Activated B cell treated with CpG ODN at 0.5 μM for 24 hours (primary cell): ENCODE measurements around the gene PRSS21. TPM values are rescaled to one million over a fixed set of nuclear protein-coding genes. Genes with fewer than 3 reads are reported as not detected.

Experiments used
- ATAC-seq: fragments of 200-7000 bp; cut with Tn5 transposase; one replicate; pipeline ENCODE4 v1.10.0; 2021; ENCODE audit warnings: low read depth, mild to moderate bottlenecking, moderate library complexity
- CTCF ChIA-PET: fragments of 350-600 bp; sonication (Branson Sonifier 250); formaldehyde crosslinking; loops from one replicate; lab custom pipeline; 2021; ENCODE audit warnings: antibody characterized with exemption; lab: Charles Lee
- POLR2A ChIA-PET: fragments of 350-600 bp; sonication (Branson Sonifier 250); formaldehyde crosslinking; loops from one replicate; lab custom pipeline; 2021; ENCODE audit warnings: antibody characterized with exemption; lab: Charles Lee
- DNase-seq: peaks from one replicate; pipeline ENCODE4 v3.0.0; 2022
- H3K27ac Mint-ChIP-seq: one replicate; pipeline ENCODE4 v1.8.0; 2020; ENCODE audit warnings: mixed read lengths
- H3K27me3 Mint-ChIP-seq: one replicate; pipeline ENCODE4 v1.8.0; 2021; ENCODE audit warnings: mixed read lengths
- H3K36me3 Mint-ChIP-seq: one replicate; pipeline ENCODE4 v1.8.0; 2021; ENCODE audit warnings: low read depth, mixed read lengths
- H3K4me1 Mint-ChIP-seq: one replicate; pipeline ENCODE4 v1.8.0; 2021; ENCODE audit warnings: mixed read lengths
- H3K4me3 Mint-ChIP-seq: one replicate; pipeline ENCODE4 v1.8.0; 2020; ENCODE audit warnings: mild to moderate bottlenecking, mixed read lengths
- H3K9me3 Mint-ChIP-seq: one replicate; pipeline ENCODE4 v1.8.0; 2020; ENCODE audit warnings: mixed read lengths
- intact Hi-C: fragments of 100-400 bp; cut with micrococcal nuclease; formaldehyde crosslinking; loops from one replicate; pipeline ENCODE4 v1.15.1; 2024
- total RNA-seq: library from RNA; stranded (reverse); gene quantifications from 2 replicates; pipeline ENCODE4 v1.2.3, GENCODE V29; 2022
- TF ChIP-seq, protein P1 (sequence below): fragments of 200-600 bp; IDR thresholded peaks from one replicate; pipeline ENCODE4 v1.8.0; 2022; ENCODE audit warnings: antibody characterized with exemption, mild to moderate bottlenecking

PRSS21 gene
- total RNA-seq, 1 donor from 2014 or later = 2.4 TPM

DNA sequence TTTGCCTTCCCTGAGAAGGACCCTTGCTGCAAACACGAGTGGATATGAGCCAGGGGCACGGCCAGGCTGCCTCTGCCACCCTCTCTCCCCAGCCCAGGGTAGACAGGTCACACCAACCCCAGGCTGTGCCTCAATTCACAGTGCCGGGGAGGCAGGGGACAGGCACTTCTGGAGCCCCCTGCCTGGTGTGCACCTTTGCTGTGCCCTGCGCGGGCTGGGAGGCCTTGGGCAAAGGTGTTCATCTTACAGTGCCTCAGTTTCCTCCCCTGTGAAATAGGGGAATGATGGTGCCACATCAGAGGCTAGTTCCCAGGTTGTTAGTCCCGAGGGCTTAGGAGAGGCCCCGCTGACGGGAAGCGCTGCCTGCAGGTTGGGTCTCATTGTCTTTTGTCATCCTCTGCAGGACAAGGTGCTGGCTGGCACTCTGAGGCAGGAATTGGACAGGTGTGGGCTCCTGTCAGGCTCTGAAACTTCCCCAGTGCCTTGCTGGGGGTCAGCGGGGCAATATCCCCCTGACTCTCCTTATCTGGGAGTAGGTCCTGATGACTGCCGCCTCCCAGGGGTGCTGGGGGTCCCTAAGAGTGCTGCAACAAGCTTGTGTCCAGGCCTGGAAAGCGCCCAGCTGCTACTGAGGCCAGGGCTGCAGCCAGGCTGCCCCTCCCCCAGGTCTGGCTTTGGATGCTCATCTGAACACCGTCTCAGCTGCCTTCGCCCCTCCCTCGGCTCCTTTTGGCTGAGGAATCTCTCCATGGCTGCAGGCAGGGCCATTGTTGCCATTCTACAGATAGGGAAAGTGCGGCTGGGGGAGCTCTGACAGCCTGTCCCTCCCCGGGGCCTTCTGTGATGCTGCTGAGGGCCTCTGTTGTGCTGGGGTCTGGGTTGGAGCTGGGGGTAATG lies 3.1 kb downstream of the PRSS21 start:
- H3K36me3 Mint-ChIP-seq = no peaks in the 10 kb centered on the region
- peaks cover 3% of the 10 kb centered on the region for H3K27me3 Mint-ChIP-seq
- H3K4me3 Mint-ChIP-seq = no peak overlapping the region
- no peak overlapping the region for H3K27ac Mint-ChIP-seq
- POLR2A ChIA-PET = no interaction called here
- DNase-seq (no peak), ATAC-seq (no peak)
- TF ChIP-seq, protein P1, sequence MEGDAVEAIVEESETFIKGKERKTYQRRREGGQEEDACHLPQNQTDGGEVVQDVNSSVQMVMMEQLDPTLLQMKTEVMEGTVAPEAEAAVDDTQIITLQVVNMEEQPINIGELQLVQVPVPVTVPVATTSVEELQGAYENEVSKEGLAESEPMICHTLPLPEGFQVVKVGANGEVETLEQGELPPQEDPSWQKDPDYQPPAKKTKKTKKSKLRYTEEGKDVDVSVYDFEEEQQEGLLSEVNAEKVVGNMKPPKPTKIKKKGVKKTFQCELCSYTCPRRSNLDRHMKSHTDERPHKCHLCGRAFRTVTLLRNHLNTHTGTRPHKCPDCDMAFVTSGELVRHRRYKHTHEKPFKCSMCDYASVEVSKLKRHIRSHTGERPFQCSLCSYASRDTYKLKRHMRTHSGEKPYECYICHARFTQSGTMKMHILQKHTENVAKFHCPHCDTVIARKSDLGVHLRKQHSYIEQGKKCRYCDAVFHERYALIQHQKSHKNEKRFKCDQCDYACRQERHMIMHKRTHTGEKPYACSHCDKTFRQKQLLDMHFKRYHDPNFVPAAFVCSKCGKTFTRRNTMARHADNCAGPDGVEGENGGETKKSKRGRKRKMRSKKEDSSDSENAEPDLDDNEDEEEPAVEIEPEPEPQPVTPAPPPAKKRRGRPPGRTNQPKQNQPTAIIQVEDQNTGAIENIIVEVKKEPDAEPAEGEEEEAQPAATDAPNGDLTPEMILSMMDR = no peak
- H3K9me3 Mint-ChIP-seq = no peaks in the 10 kb centered on the region
- intact Hi-C loops = no loop called here
- CTCF ChIA-PET = no interaction called here
- no peaks in the 10 kb centered on the region for H3K4me1 Mint-ChIP-seq

DNA sequence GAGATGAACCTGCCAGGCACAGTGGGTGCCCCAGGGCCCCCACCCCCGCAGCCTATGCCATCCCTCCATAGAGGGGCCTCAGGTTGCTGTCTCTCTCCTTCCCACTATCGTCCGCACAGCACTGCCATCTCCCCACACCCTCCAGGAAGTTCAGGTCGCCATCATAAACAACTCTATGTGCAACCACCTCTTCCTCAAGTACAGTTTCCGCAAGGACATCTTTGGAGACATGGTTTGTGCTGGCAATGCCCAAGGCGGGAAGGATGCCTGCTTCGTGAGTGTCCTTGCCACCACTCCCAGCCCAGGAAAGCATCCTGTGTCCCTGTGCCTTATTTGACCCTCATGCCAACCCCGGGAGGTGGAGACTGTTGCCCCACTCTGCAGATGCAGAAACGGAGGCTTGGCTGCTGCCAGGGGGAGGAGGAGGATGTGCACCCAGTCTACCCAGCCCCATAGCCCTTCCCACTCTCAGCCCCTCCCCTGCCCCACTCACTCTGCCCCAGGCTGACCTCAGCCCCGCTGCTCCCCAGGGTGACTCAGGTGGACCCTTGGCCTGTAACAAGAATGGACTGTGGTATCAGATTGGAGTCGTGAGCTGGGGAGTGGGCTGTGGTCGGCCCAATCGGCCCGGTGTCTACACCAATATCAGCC lies 3.9 kb downstream of the PRSS21 start:
- H3K36me3 Mint-ChIP-seq = no peaks in the 10 kb centered on the region
- intact Hi-C loops = no loop called here
- H3K27me3 Mint-ChIP-seq = peaks cover 3% of the 10 kb centered on the region
- no peak overlapping the region for H3K27ac Mint-ChIP-seq
- no peaks in the 10 kb centered on the region for H3K4me1 Mint-ChIP-seq
- H3K9me3 Mint-ChIP-seq = no peaks in the 10 kb centered on the region
- ChIA-PET POLR2A (no interaction called here), CTCF (interaction anchor here (1.0 to 1.3 kb wide), 2 partner anchors 55 to 99 kb away, joined by 3 to 4 read pairs; no protein-coding TSS in a partner anchor)
- ATAC-seq (no peak), DNase-seq (no peak)
- TF ChIP-seq, protein P1 = no peak
- H3K4me3 Mint-ChIP-seq = no peak overlapping the region

DNA sequence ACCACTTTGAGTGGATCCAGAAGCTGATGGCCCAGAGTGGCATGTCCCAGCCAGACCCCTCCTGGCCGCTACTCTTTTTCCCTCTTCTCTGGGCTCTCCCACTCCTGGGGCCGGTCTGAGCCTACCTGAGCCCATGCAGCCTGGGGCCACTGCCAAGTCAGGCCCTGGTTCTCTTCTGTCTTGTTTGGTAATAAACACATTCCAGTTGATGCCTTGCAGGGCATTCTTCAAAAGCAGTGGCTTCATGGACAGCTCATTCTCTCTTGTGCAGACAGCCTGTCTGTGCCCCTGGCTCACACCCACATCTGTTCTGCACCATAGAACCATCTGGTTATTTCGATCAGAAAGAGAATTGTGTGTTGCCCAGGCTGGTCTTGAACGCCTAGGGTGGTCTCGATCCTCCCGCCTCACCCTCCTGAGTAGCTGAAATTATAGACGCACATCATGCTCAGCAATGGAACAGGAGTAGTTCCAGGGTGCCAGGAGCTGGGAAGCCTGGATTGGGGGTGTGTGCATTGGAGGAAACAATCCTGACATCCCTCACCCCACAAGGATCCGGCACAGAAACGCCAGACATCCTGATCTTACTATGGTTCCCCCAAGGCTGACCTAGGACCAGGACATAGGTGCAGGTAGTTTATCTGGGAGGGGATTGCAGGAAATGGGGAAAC lies 4.6 kb downstream of the PRSS21 start:
- TF ChIP-seq, protein P1 = no peak
- Mint-ChIP-seq H3K4me3 (no peak overlapping the region), H3K27me3 (peaks cover 3% of the 10 kb centered on the region), H3K27ac (no peak overlapping the region), H3K4me1 (no peaks in the 10 kb centered on the region), H3K36me3 (no peaks in the 10 kb centered on the region), H3K9me3 (no peaks in the 10 kb centered on the region)
- POLR2A ChIA-PET = no interaction called here
- ATAC-seq = no peak
- no peak for DNase-seq
- intact Hi-C loops = no loop called here
- CTCF ChIA-PET = interaction anchor here (1.0 to 1.3 kb wide), 2 partner anchors 54 to 99 kb away, joined by 3 to 4 read pairs; no protein-coding TSS in a partner anchor

DNA sequence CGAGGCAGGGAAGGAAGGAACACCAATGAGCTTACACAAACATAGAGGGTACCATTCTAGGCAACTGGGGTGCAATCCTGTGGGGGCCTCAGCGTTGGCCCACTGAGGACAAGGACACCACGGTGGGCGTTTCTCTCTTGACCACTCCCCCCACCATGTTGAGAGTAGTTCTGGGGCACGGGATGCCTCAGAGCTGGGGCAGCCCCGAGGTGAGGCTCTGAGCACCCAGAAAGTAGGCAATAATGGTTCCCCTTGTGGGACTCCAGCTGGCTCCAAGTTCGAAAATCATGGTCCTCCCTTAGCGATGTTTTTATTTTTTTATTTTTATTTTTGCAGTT lies 5.1 kb downstream of the PRSS21 start:
- H3K27me3 Mint-ChIP-seq = peaks cover 3% of the 10 kb centered on the region
- no peaks in the 10 kb centered on the region for H3K4me1 Mint-ChIP-seq
- no peaks in the 10 kb centered on the region for H3K9me3 Mint-ChIP-seq
- ATAC-seq (no peak), DNase-seq (no peak)
- no peaks in the 10 kb centered on the region for H3K36me3 Mint-ChIP-seq
- CTCF ChIA-PET = interaction anchor here (1.0 to 1.3 kb wide), 2 partner anchors 54 to 98 kb away, joined by 3 to 4 read pairs; no protein-coding TSS in a partner anchor
- intact Hi-C loops = no loop called here
- TF ChIP-seq, protein P1 = no peak
- no peak overlapping the region for H3K4me3 Mint-ChIP-seq
- no peak overlapping the region for H3K27ac Mint-ChIP-seq
- POLR2A ChIA-PET = interaction anchor here (0.5 kb wide), 1 partner anchor 377 kb away, joined by 3 read pairs; no protein-coding TSS in a partner anchor
